Dendritic cell treated with granulocyte-macrophage colony-stimulating factor and Interleukin-4, amounts not matched to agents 40 ng/mL and 50 ng/mL, for 4 days (primary cell): ENCODE data around the gene PACS2.
A peak's percentile ranks its signal among the peaks of the same experiment; 100 is the strongest.

Experiments used
- H3K27ac Mint-ChIP-seq: one replicate; pipeline ENCODE4 v1.8.0; 2022; ENCODE audit warnings: mild to moderate bottlenecking, mixed read lengths
- H3K27me3 Mint-ChIP-seq: one replicate; pipeline ENCODE4 v1.8.0; 2022; ENCODE audit warnings: mild to moderate bottlenecking, mixed read lengths
- H3K36me3 Mint-ChIP-seq: one replicate; pipeline ENCODE4 v1.8.0; 2022; ENCODE audit warnings: low read depth, mixed read lengths
- H3K4me1 Mint-ChIP-seq: one replicate; pipeline ENCODE4 v1.8.0; 2022; ENCODE audit warnings: low read depth, mixed read lengths
- H3K4me3 Mint-ChIP-seq: one replicate; pipeline ENCODE4 v1.8.0; 2022; ENCODE audit warnings: mild to moderate bottlenecking, moderate library complexity, mixed read lengths
- H3K9me3 Mint-ChIP-seq: one replicate; pipeline ENCODE4 v1.8.0; 2022; ENCODE audit warnings: mixed read lengths
- intact Hi-C: fragments of 100-400 bp; cut with micrococcal nuclease; formaldehyde crosslinking; loops from one replicate; pipeline ENCODE4 v1.15.0; 2022

The PACS2 gene

DNA sequence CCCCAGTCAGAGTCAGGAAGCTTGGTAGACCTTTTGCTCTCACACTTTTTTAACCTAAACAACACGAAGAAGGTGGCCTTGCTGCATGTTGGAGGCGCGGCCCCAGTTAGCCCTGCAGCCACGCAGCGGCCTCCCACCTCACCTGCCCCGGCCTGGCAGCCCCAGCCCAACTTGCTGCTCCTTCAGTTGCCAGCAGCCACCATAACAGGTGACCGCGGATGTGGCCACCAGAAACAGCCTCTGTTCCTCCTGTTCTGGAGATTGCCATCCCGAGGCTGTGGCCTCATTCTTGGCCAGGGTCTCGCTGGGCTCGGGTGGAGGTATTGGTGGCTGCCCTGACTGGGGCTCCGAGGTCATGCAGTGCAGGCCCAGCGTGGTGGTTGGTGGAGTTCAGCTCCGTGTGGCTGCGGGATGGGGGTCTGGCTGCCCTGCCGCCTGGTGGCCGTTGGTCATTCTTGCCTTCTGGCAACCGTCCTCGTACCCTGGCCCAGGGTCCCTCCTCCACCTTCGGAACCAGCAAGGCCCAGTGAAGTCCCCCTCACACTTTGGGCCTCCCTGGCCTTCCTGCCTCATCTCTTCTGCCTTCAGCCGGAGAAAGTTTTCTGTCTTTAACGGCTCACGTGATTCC, 63.1 kb downstream of the PACS2 start:
- intact Hi-C loops: no loop called here
- no peak overlapping the region for H3K4me3 Mint-ChIP-seq

DNA sequence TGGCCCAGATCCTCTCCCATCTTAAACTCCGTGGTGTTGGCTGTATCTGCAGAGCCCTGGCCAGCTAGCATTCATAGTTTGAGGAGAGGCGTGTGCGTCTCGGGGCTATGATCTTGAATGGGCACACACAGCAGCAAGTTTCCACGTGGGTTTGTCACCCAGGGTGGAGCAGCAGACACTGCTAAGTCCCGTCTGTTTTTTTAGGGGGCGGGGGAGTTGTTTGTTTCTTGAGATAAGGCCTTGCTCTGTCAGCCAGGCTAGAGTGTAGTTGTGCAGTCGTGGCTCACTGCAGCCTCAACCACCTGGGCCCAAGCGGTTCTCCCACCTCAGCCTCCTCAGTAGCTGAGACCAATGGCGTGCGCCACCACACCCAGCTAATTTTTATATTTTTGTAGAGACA, 63.7 kb downstream of the PACS2 start:
- H3K27ac Mint-ChIP-seq: peak overlapping the region; percentile 58
- no peak overlapping the region for H3K4me3 Mint-ChIP-seq
- peaks cover 80% of the 10 kb centered on the region for H3K36me3 Mint-ChIP-seq
- intact Hi-C loops: no loop called here
- H3K27me3 Mint-ChIP-seq: no peaks in the 10 kb centered on the region
- H3K9me3 Mint-ChIP-seq: peaks cover 10% of the 10 kb centered on the region
- H3K4me1 Mint-ChIP-seq: peaks cover 28% of the 10 kb centered on the region

More for the DNA sequence above, 63.1 kb downstream of the PACS2 start:
- Mint-ChIP-seq H3K27ac (peak overlapping the region; percentile 58), H3K36me3 (peaks cover 76% of the 10 kb centered on the region), H3K9me3 (peaks cover 10% of the 10 kb centered on the region), H3K4me1 (peaks cover 28% of the 10 kb centered on the region), H3K27me3 (no peaks in the 10 kb centered on the region)

DNA sequence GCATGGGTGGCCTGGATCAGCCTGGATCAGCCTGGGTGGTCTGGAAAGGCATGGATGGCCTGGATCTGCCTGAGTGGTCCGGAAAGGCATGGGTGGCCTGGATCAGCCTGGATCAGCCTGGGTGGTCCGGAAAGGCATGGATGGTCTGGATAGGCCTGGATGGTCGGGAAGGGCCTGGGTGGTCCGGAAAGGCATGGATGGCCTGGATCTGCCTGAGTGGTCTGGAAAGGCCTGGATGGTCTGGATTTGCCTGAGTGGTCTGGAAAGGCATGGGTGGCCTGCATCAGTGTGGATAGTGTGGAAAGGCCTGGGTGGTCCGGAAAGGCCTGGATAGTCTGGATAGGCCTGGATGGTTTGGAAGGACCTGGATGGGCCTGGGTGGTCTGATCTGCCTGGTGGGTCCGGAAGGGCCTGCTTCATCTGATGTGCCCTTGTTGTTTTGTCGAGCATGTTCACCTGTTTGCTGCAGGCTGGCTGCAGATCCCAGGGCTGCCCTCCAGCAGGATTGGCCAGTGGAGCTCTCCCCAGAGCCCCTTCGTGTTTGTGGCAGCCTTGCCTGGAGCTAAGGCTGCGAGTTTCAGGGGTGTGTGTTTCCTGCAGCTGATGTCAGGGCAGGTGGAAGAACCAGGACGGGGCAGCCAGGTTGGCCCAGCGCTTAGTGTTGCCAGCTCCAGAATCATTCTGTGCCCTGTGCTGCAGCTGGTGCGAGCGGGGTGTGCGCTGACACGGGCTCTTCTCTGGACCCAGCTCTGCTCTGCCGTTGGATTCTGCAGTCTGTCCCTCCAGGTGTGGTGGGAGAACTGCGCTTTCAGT, 64.5 kb downstream of the PACS2 start:
- H3K4me3 Mint-ChIP-seq: no peak overlapping the region
- no peak overlapping the region for H3K27ac Mint-ChIP-seq
- H3K27me3 Mint-ChIP-seq: no peaks in the 10 kb centered on the region
- intact Hi-C loops: no loop called here
- peaks cover 10% of the 10 kb centered on the region for H3K9me3 Mint-ChIP-seq
- peaks cover 28% of the 10 kb centered on the region for H3K4me1 Mint-ChIP-seq
- H3K36me3 Mint-ChIP-seq: peaks cover 83% of the 10 kb centered on the region

DNA sequence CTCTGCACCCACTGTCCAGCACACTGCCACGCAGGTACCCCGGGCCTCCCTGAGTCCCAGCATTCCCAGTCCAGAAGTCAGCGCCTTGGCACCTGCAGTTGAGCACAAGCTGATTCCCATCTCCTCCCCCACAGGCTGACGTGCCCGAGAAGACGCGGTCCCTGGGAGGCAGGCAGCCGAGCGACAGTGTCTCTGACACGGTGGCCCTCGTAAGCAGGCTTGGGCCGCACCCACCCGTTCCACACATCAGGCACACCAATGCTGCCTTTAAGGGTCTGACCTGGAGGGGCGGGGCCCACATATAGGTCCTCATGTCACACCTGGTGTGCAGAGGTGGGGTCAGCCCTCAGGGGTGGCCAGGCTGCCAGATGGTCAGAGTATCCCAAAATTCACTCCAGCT, 65.4 kb downstream of the PACS2 start:
- H3K27me3 Mint-ChIP-seq: no peaks in the 10 kb centered on the region
- H3K27ac Mint-ChIP-seq: no peak overlapping the region
- no peak overlapping the region for H3K4me3 Mint-ChIP-seq
- peaks cover 10% of the 10 kb centered on the region for H3K9me3 Mint-ChIP-seq
- intact Hi-C loops: no loop called here
- H3K4me1 Mint-ChIP-seq: peaks cover 21% of the 10 kb centered on the region
- H3K36me3 Mint-ChIP-seq: peaks cover 92% of the 10 kb centered on the region

DNA sequence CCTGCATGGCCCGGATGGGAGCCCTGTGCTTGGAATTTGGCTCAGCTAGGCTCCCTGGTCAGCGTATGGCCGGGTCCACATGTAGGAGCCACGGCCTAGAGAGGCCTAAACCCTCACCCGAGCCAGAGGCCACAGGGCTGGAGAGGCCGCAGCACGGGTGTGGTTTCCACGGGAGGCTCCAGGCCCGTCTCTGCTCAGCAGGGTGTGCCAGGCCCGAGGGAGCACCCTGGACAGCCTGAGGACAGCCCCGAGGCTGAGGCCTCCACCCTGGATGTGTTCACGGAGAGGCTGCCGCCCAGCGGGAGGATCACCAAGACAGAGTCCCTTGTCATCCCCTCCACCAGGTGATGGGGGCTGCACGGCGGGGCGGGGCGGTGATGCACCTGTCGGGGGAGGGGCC, 66.2 kb downstream of the PACS2 start:
- Mint-ChIP-seq H3K4me1 (peaks cover 25% of the 10 kb centered on the region), H3K4me3 (no peak overlapping the region), H3K36me3 (peaks cover 96% of the 10 kb centered on the region), H3K27ac (no peak overlapping the region), H3K27me3 (no peaks in the 10 kb centered on the region), H3K9me3 (peaks cover 5% of the 10 kb centered on the region)
- intact Hi-C loops: no loop called here

DNA sequence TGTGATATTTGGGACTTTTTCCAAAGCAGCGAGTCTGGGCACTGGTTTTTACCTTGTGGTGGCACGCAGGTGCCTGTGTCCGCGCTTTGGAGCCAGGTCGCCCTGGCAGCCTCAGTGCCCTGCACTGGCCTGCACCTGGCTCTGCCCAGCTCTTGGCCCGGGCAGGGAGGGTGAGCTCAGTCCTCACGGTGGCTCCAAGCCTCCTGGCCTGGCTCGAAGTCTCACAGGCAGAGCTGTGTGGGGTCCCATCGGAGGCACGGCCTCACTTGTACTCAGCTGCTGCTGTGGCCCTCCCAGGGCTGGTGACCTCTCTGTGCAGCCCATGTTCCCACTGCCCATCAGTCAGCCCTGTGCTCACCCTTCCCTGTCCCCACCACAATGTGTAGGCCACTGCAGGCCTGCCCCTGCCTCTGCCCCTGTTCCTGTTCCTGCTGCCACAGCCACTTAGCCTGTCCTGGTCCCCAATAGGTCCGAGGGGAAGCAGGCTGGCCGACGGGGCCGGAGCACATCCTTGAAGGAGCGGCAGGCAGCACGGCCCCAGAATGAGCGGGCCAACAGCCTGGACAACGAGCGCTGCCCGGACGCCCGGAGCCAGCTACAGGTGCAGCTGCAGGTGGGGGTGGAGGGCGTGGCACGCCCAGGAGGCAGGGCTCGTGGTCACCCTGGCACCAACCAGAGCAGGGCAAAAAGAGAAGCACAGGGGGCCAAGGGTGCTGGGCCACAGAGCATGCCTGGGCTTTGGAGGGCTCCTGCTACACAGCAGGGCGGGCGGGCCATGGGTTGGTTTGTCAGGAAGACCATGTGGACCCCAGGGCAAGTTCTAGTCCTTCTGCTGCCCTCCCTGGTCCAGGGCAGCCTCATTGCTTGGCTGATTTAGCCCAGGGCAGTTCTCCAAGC, 67.1 kb downstream of the PACS2 start:
- peaks cover 28% of the 10 kb centered on the region for H3K4me1 Mint-ChIP-seq
- no peaks in the 10 kb centered on the region for H3K27me3 Mint-ChIP-seq
- no peak overlapping the region for H3K27ac Mint-ChIP-seq
- no peak overlapping the region for H3K4me3 Mint-ChIP-seq
- H3K9me3 Mint-ChIP-seq: no peaks in the 10 kb centered on the region
- intact Hi-C loops: no loop called here
- H3K36me3 Mint-ChIP-seq: peaks cover 99% of the 10 kb centered on the region

DNA sequence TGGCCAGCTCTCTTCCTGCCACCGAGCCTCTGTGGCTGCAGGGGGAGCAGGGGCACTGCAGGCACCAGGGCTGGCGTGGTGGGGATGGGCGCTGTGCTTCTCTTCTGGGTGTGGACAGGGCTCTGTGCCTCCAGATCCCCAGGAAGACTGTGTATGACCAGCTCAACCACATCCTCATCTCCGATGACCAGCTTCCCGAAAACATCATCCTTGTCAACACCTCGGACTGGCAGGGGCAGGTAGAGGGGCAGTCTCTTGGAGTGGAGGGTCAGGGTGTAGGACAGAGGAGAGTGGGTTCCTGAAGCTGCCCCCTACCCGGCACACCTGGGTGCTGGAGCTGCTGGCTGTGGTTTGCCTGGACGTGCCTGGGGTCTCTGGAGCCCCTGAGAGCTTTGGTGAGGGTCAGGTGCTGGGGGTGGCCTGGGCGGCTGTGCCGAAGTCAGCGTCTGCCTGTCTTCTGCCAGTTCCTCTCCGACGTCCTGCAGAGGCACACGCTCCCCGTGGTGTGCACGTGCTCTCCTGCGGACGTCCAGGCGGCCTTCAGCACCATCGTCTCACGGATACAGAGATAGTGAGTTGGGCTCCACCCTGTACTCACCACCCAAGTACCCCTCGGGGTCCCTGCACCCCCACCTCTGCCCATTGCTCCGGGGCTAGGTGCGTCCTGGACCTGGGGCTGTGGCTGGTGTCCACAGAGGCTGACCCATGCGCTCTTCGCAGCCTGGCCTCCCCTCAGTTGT, 68.0 kb downstream of the PACS2 start:
- Mint-ChIP-seq H3K9me3 (no peaks in the 10 kb centered on the region), H3K4me1 (peaks cover 36% of the 10 kb centered on the region), H3K4me3 (no peak overlapping the region), H3K27ac (peak overlapping the region; percentile 15), H3K36me3 (peaks cover 100% of the 10 kb centered on the region), H3K27me3 (no peaks in the 10 kb centered on the region)
- intact Hi-C loops: no loop called here

DNA sequence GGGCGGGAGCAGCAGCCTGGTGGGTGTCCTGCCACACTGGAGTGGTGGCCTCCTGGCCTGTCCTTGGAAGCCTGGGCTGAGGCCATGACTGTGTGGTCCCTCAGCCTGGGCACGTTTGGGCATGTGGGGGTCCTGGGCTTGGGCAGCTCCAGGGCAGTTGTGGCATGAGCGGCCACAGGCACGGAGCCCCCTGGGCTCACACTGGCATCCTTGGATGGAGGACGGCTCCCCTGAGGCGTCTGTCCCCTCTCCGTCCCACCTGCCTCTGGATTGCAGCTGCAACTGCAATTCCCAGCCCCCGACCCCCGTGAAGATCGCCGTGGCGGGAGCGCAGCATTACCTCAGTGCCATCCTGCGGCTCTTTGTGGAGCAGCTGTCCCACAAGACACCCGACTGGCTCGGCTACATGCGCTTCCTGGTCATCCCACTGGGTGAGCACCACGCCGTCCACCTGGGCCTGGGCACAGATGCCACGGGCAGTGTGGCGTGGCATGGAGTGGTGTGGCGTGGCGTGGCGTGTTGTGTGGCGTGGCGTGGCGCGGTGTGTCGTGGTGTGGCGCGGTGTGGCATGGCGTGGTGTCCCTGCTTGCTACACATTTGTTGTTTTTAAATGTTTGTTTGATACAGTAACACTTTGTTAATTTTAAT, 68.7 kb downstream of the PACS2 start:
- peaks cover 43% of the 10 kb centered on the region for H3K4me1 Mint-ChIP-seq
- H3K4me3 Mint-ChIP-seq: no peak overlapping the region
- H3K36me3 Mint-ChIP-seq: peaks cover 100% of the 10 kb centered on the region
- no peaks in the 10 kb centered on the region for H3K9me3 Mint-ChIP-seq
- intact Hi-C loops: no loop called here
- H3K27ac Mint-ChIP-seq: peak overlapping the region; percentile 15
- no peaks in the 10 kb centered on the region for H3K27me3 Mint-ChIP-seq

DNA sequence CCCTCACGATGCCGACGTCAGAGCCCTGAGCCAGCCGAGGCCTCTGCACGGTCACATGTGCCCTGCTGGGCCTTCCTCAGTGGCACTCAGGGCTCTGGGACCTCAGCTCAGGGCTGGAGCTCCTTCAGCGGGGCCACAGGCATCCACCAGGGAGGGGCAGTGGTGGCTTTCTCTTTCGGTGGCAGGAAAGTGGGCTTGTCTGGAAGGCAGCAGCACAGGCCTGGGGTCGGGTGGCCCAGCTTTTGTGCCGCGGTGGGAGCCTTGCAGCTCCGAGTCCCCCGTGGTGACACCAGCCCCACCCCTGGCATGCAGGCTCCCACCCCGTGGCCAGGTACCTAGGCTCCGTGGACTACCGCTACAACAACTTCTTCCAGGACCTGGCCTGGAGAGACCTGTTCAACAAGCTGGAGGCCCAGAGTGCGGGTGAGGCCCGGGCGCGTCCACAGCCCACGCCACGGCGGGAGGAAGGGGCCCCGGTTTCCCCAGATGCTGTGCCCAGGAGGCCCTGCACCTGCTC, 69.6 kb downstream of the PACS2 start:
- Mint-ChIP-seq H3K27me3 (no peaks in the 10 kb centered on the region), H3K4me3 (no peak overlapping the region), H3K4me1 (peaks cover 52% of the 10 kb centered on the region), H3K9me3 (no peaks in the 10 kb centered on the region), H3K27ac (no peak overlapping the region), H3K36me3 (peaks cover 94% of the 10 kb centered on the region)
- intact Hi-C loops: no loop called here

DNA sequence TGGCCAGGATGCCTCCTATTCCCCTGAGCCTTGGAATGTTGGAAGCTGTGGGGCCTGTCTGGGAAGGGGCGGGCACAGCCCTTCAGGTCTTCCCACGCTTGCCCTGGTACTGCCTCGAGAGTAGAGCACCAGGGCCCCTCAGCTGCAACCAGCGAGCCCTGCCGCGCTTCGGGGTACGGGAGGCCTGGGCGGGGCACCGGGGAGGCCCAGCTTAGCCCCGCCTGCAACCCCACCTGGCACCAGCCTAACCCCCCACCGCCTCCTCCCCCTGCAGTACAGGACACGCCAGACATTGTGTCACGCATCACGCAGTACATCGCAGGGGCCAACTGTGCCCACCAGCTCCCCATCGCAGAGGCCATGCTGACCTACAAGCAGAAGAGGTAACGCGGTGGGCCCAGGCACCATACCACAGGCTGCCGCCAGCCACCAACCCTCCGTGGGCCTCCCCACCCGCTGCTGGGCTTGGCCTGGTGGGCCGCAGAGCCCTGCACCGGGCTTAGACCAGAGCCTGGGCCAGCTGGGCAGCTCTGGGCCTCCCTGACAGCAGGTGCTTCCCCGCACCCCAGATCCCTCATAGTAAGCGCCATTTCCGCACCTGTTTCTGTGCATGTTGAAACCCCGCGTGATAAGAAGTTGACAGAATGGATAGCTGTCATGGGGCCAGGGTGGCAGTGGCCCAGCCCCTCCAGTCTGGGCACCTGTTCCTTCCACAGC, 70.2 kb downstream of the PACS2 start:
- peak overlapping the region; percentile 95 for H3K27ac Mint-ChIP-seq
- H3K27me3 Mint-ChIP-seq: no peaks in the 10 kb centered on the region
- H3K4me1 Mint-ChIP-seq: peaks cover 59% of the 10 kb centered on the region
- no peaks in the 10 kb centered on the region for H3K9me3 Mint-ChIP-seq
- peaks cover 88% of the 10 kb centered on the region for H3K36me3 Mint-ChIP-seq
- intact Hi-C loops: no loop called here
- H3K4me3 Mint-ChIP-seq: no peak overlapping the region

DNA sequence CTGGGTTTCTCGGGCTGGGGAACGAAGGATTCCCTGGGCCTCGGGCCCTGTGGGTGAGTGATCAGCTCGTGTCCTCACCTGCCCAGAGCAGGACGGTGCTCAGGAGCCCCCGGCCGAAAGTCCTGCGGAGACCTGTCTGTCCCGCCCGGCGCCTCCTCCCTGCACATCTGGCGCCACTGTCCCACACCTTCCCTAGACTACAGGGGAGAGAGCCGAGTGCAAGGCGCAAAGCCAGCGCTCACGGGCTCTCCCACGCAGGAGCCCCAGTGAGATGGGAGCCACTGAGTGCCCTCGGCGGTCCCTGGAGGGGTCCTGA, 70.7 kb downstream of the PACS2 start:
- peak overlapping the region; percentile 95 for H3K27ac Mint-ChIP-seq
- no peak overlapping the region for H3K4me3 Mint-ChIP-seq
- intact Hi-C loops: no loop called here
- H3K9me3 Mint-ChIP-seq: no peaks in the 10 kb centered on the region
- H3K4me1 Mint-ChIP-seq: peaks cover 64% of the 10 kb centered on the region
- H3K36me3 Mint-ChIP-seq: peaks cover 82% of the 10 kb centered on the region
- no peaks in the 10 kb centered on the region for H3K27me3 Mint-ChIP-seq

DNA sequence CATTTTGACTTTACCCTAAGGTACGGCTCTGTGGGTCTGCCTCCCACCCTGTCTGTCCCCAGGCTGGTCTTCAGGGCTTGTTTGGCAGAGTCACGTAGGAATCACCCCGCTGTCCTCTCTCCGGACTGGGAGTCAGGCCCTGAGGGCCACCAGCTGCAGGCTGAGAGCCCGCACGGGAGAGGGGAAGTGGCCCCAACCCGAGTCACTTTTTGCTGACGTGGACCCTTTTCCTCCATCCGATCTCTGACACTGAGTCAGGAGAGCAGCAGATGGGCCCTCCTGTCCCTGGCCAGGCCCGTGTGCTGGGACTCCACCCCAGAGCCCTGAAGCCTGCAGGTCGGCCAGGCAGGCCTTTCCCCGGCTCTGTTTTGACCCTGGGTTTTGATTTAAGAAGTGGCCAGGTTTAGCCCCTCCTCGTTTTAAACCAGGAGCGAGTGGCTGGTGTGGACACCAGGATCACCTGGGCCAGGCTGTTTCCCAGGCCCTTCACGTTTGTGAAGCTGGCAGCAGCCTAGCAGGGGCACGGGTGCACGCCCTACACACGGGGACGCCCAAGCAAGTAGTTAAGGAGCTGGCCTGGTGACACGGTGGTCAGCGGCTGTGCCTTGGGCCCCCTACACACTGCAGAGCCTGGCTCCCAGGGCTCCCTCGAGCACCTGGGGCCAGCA, 71.3 kb downstream of the PACS2 start:
- H3K36me3 Mint-ChIP-seq: peaks cover 77% of the 10 kb centered on the region
- peak overlapping the region; percentile 17 for H3K4me3 Mint-ChIP-seq
- H3K27me3 Mint-ChIP-seq: no peaks in the 10 kb centered on the region
- no peaks in the 10 kb centered on the region for H3K9me3 Mint-ChIP-seq
- intact Hi-C loops: no loop called here
- H3K4me1 Mint-ChIP-seq: peaks cover 69% of the 10 kb centered on the region
- H3K27ac Mint-ChIP-seq: peak overlapping the region; percentile 95
